Chondrocyte (in vitro differentiated cells): Measurements from ENCODE around the gene NAGPA. TPM values are rescaled to one million over a fixed set of nuclear protein-coding genes. Genes with fewer than 3 reads are reported as not detected.

Experiments used
- DNase-seq: peaks from one replicate; pipeline ENCODE4 v3.0.0; 2021; ENCODE audit warnings: mixed read lengths, low spot score
- H3K27ac Mint-ChIP-seq: one replicate; pipeline ENCODE4 v1.8.0; 2021; ENCODE audit warnings: mild to moderate bottlenecking, moderate library complexity, mixed read lengths; ENCODE audit not compliant: unreplicated experiment
- H3K27me3 Mint-ChIP-seq: 2 replicates; pipeline ENCODE4 v1.8.0; 2021; ENCODE audit warnings: low read depth, mixed read lengths
- H3K36me3 Mint-ChIP-seq: 2 replicates; pipeline ENCODE4 v1.8.0; 2021; ENCODE audit warnings: low read depth, mixed read lengths
- H3K4me1 Mint-ChIP-seq: 2 replicates; pipeline ENCODE4 v1.8.0; 2021; ENCODE audit warnings: low read depth, mild to moderate bottlenecking, mixed read lengths
- H3K4me3 Mint-ChIP-seq: one replicate; pipeline ENCODE4 v1.8.0; 2021; ENCODE audit warnings: mild to moderate bottlenecking, moderate library complexity, mixed read lengths; ENCODE audit not compliant: unreplicated experiment
- H3K9me3 Mint-ChIP-seq: 2 replicates; pipeline ENCODE4 v1.8.0; 2021; ENCODE audit warnings: low read depth, mixed read lengths
- total RNA-seq: library from RNA; stranded (reverse); gene quantifications from 3 replicates; pipeline ENCODE4 v1.2.1, GENCODE V29; 2021
- TF ChIP-seq, protein P1 (sequence below): fragments of 200-600 bp; sonication (generic); IDR thresholded peaks from 2 replicates; pipeline ENCODE4 v1.5.0; 2021; ENCODE audit warnings: antibody characterized with exemption, mild to moderate bottlenecking, moderate library complexity

The NAGPA gene
- total RNA-seq, 1 donor from 2014 or later, result 11.3 TPM

DNA sequence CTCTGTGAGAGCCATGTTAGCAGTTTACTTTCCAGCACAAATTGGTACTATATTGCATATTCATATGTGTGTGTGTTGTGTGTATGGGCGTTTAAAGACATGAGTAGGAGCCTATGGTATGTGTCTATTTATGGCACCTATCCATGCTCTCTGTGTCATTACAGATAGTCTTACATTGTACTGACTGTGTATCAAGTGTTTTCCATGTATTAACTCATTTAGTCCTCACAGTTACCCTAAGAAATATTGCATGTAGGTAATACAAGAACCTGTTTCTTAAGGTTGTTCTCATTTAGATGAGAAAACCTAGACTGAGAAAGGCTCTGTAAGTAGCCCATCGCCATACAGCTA is 39.5 kb upstream of the NAGPA start:
- TF ChIP-seq, protein P1, sequence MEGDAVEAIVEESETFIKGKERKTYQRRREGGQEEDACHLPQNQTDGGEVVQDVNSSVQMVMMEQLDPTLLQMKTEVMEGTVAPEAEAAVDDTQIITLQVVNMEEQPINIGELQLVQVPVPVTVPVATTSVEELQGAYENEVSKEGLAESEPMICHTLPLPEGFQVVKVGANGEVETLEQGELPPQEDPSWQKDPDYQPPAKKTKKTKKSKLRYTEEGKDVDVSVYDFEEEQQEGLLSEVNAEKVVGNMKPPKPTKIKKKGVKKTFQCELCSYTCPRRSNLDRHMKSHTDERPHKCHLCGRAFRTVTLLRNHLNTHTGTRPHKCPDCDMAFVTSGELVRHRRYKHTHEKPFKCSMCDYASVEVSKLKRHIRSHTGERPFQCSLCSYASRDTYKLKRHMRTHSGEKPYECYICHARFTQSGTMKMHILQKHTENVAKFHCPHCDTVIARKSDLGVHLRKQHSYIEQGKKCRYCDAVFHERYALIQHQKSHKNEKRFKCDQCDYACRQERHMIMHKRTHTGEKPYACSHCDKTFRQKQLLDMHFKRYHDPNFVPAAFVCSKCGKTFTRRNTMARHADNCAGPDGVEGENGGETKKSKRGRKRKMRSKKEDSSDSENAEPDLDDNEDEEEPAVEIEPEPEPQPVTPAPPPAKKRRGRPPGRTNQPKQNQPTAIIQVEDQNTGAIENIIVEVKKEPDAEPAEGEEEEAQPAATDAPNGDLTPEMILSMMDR, result no peak
- Mint-ChIP-seq H3K27me3 (no peaks in the 10 kb centered on the region), H3K4me3 (peak overlapping the region; percentile 97), H3K4me1 (peaks cover 22% of the 10 kb centered on the region), H3K9me3 (no peaks in the 10 kb centered on the region), H3K27ac (no peak overlapping the region), H3K36me3 (peaks cover 8% of the 10 kb centered on the region)
- DNase-seq, result no peak

- peak overlapping the region; percentile 95 for H3K27ac Mint-ChIP-seq
- TF ChIP-seq, protein P1, result no peak
- peaks cover 22% of the 10 kb centered on the region for H3K4me1 Mint-ChIP-seq
- peak; percentile 50 for DNase-seq
- peaks cover 5% of the 10 kb centered on the region for H3K27me3 Mint-ChIP-seq
- no peaks in the 10 kb centered on the region for H3K9me3 Mint-ChIP-seq
- peak overlapping the region; percentile 97 for H3K4me3 Mint-ChIP-seq
- peaks cover 6% of the 10 kb centered on the region for H3K36me3 Mint-ChIP-seq
Measured at GRCh38 chr16:5072334-5073278, 38.9 kb upstream of the NAGPA start.

DNA sequence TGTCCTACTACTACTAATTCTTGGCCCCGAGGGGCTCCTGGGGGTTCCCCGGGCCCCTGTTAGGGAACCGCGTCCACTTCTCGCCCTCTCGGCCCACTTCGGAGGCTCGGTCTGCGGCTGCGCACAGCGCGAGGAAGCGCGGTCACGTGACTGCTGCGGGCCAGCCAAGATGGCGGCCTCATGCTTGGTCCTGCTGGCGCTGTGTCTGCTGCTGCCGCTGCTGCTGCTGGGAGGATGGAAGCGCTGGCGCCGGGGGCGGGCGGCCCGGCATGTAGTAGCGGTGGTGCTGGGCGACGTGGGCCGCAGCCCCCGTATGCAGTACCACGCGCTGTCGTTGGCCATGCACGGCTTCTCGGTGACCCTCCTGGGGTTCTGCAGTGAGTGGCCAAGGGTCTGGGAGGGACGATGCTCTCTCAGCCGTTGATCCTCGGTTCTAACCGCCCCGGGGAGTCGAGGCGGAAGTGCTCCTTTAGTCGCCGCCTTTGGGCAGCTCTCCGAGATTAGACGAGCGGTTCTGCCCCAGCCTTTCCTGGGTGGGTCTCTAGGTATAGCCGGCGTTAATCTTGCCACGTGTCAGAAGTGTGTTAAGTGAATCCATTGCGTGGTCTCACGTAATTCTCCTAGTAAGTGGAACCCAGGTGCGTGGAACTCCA is 38.1 kb upstream of the NAGPA start, which contains the start of gene ALG1:
Gene ALG1 (plus strand): TSS at position 163 of the 653 bp plus-strand sequence. CDS start 7 bp downstream, at position 170.
- peak; percentile 94 for DNase-seq
- peak within 1 kb of the TSS; percentile 95 for H3K27ac Mint-ChIP-seq
- H3K9me3 Mint-ChIP-seq, result no peaks in the 10 kb centered on the region
- peak within 1 kb of the TSS; percentile 97 for H3K4me3 Mint-ChIP-seq
- peaks cover 22% of the 10 kb centered on the region for H3K4me1 Mint-ChIP-seq
- H3K36me3 Mint-ChIP-seq, result peaks cover 6% of the 10 kb centered on the region
- TF ChIP-seq, protein P1, result peak; percentile 14
- peaks cover 11% of the 10 kb centered on the region for H3K27me3 Mint-ChIP-seq

DNA sequence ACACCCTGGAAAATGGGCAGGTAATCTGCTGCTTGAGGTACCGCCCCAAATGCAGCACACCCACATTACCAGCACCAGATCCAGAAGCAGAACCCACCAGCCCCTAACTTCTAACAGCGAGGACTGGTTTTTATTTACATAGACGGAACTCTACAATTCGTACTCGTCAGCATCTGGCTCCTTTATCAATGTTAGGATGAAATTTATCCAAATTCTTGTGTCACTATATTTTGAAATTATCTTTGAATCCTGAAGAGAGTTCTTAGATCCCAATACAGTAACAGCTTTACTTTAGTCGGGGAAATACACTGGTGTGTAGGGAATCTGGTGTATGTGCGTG is 37.6 kb upstream of the NAGPA start:
- Mint-ChIP-seq H3K4me1 (peaks cover 22% of the 10 kb centered on the region), H3K4me3 (peak overlapping the region; percentile 97), H3K9me3 (no peaks in the 10 kb centered on the region), H3K27ac (peak overlapping the region; percentile 95), H3K27me3 (peaks cover 11% of the 10 kb centered on the region), H3K36me3 (peaks cover 6% of the 10 kb centered on the region)
- TF ChIP-seq, protein P1, result no peak
- no peak for DNase-seq

DNA sequence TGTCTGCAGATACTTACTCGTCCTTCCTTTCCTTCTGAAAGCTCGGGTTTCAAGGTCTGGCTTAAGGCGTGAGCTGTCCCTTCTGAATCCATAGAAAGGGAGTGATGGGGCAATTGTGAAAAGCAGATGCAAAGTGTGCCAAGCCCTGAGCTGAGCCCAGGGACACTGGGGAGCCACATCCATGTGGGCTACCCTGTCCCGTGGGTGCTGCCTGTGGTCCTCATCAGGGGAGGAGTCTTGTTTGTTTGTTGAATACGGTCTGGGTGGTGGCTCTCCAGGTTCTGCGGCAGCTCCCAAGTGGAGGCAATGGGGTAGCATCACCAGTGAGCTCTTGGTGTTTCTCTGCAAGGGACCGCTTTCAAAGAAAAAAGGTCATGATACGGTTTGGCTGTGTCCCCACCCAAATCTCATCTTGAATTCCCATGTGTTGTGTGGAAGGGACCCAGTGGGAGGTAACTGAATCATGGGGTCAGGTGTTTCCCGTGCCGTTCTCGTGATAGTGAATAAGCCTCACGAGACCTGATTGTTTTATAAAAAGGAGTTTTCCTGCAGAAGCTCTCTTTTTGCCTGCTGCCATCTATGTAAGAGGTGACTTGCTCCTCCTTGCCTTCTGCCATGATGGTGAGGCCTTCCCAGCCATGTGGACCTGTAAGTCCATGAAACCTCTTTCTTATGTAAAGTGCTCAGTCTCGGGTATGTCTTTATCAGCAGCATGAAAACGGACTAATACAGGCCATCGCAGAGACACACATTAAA is 36.9 kb upstream of the NAGPA start:
- Mint-ChIP-seq H3K36me3 (peaks cover 4% of the 10 kb centered on the region), H3K27ac (no peak overlapping the region), H3K9me3 (no peaks in the 10 kb centered on the region), H3K4me1 (peaks cover 22% of the 10 kb centered on the region), H3K27me3 (peaks cover 11% of the 10 kb centered on the region), H3K4me3 (no peak overlapping the region)
- DNase-seq, result peak; percentile 32
- TF ChIP-seq, protein P1, result no peak
